Myocyte (in vitro differentiated cells): ENCODE data around the gene GPR45. TPM values are rescaled to one million over a fixed set of nuclear protein-coding genes. Genes with fewer than 3 reads are reported as not detected.

Experiments used
- total RNA-seq: library from RNA; depleted of rRNA; stranded (reverse); fragments of >200 nt; gene quantifications from 2 replicates; pipeline ENCODE4 v1.2.3, GENCODE V29; 2014

GPR45 gene
- total RNA-seq, 1 donor from 2014 or later: not detected

Other genes with a start within 250 kb of the GPR45 start
- gene MRPS9, start 203.7 kb upstream of the GPR45 start, total RNA-seq: 23.9 and 28.4 TPM in 2 replicates
- 25.8 and 27.8 TPM in 2 replicates for gene TGFBRAP1, start 88.0 kb downstream of the GPR45 start, total RNA-seq
- 32.8 and 33.9 TPM in 2 replicates for gene C2orf49, start 95.8 kb downstream of the GPR45 start, total RNA-seq
- 42.0 and 47.4 TPM in 2 replicates for gene FHL2, start 157.3 kb downstream of the GPR45 start, total RNA-seq